Measurements from ENCODE around the gene UBE3D.

The UBE3D gene

DNA sequence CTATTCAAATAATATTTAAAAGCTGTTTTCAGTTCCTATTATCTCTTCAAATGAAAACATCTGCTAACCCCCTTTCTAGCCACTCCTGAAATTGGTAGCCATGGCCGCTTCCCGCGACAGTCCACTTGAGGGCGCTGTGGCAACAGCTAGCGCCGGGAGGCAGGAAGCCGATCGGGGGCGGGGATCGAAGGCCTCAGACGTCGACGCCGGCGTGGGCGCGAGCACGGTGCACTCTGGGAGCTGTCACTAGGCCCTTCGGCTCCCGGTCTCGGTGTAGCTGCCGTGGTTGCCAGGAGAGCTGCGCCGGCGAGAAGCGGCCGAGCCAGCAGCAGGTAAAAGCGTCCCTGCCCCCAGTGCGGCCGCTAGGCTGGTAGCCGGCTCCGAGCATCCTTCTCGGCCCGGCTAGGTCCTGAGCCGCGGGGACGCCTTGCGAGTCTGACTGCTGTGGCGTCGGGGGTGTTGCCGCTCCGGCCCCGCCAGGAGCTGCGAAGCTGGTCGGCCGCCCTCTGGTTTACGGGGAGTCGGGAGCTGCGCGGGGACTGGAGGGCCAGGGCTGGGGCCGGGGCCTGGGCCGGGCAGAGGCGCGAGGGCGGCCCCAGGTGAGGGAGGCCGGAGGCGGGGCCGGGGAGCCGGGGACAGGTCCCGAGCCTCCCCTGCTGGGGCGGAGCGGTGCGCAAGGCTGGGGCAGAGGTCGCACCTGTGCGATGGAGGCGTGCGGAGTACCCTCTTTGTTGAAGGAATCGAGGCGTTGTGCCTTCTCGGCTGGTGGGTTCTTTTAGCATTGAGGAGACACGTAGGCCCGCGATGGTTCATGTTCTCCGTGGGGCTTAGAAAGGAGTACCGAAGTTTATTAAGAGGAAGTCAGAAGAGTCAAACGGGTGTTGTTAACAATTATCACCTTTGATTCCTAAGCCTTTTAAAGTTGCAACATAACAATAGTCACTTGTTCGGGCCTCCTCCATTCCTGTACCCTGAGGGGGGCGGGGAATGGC is 2.1 kb upstream of the UBE3D start, which contains the start of gene DOP1A:
Gene DOP1A (plus strand): TSS at position 224 of the 992 bp plus-strand sequence. CDS start 29,307 bp downstream, outside the sequence.
- TF ChIP-seq FOXP2 (optimal IDR thresholded peaks at IDR 0.05; ENCODE audit: control extremely low read depth, extremely low read length, insufficient read depth) (no peak), POLR2AphosphoS5 (IDR thresholded peaks at IDR 0.05; ENCODE audit: borderline replicate concordance, low read depth, low read length) (peak; percentile 75), EZH2 (IDR thresholded peaks at IDR 0.05) (no peak)
- Histone ChIP-seq H3K27ac (no peak within 1 kb of the TSS), H3K9me3 (ENCODE audit: low read depth, low read length) (no peaks in the 10 kb centered on the region), H3K4me3 (peak within 1 kb of the TSS; percentile 79), H3K9ac (ENCODE audit: insufficient read length) (peak within 1 kb of the TSS; percentile 76), H3K36me3 (ENCODE audit: insufficient read depth, low read length) (peaks cover 6% of the 10 kb centered on the region; the same call in 1 of the 2 replicates)
- DNase-seq (ENCODE audit: low read depth, low spot score), result peak; percentile 81

DNA sequence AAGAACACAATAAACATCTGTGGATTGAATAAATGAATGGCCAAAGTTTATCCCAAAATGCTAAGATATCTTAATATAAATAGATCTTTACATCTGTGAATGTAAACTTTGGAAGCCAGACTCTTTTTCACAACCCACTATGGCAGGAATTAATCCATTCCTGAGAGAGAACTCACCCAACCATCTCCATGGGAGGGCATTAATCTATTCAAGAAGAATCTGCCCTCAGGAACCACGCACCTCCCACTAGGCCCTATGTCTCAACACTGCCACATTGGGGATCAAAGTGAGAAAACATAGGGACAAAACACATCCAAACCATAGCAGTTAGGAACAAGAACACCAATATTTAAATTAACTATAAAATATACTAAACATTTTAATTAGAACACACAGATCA is 3.4 kb downstream of the UBE3D start:
- no peak for DNase-seq (ENCODE audit: low read depth, low spot score)
- TF ChIP-seq EZH2 (IDR thresholded peaks at IDR 0.05) (no peak), POLR2AphosphoS5 (IDR thresholded peaks at IDR 0.05; ENCODE audit: borderline replicate concordance, low read depth, low read length) (0 out of 2 replicates have a peak, but pooled peaks have one; percentile 18)
- H3K4me3 ChIP-seq, result peak overlapping the region; percentile 93
- H3K27ac ChIP-seq, result peak overlapping the region; percentile 78
- H3K36me3 ChIP-seq (ENCODE audit: insufficient read depth, low read length), result peaks cover 49% of the 10 kb centered on the region
- no peak overlapping the region for H3K9ac ChIP-seq (ENCODE audit: insufficient read length)
- no peaks in the 10 kb centered on the region for H3K9me3 ChIP-seq (ENCODE audit: low read depth, low read length)

DNA sequence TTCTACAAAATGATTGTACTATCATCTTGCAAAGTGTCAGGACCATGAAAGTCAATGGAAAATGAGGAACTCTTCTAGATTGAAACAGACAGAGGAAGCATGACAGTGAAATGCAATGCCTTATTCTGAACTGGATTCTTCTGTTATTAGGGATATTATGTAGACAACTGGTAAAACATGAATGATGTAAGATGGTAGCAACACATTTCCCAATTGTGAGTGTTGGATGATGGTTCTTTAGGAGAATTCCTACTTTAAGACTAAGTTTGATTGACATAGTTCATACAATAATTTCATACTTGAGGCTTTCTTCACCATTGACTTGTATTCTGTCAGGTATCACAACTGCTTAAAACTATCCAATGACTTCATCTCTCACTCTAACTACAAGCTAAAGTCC is 4.5 kb downstream of the UBE3D start:
- H3K9me3 ChIP-seq (ENCODE audit: low read depth, low read length), result no peaks in the 10 kb centered on the region
- H3K4me3 ChIP-seq, result peak overlapping the region; percentile 93
- DNase-seq (ENCODE audit: low read depth, low spot score), result no peak
- H3K36me3 ChIP-seq (ENCODE audit: insufficient read depth, low read length), result peaks cover 60% of the 10 kb centered on the region
- H3K9ac ChIP-seq (ENCODE audit: insufficient read length), result no peak overlapping the region
- TF ChIP-seq FOXP2 (optimal IDR thresholded peaks at IDR 0.05; ENCODE audit: control extremely low read depth, extremely low read length, insufficient read depth) (no peak), POLR2AphosphoS5 (IDR thresholded peaks at IDR 0.05; ENCODE audit: borderline replicate concordance, low read depth, low read length) (no peak), EZH2 (IDR thresholded peaks at IDR 0.05) (no peak)
- H3K27ac ChIP-seq, result peak overlapping the region; percentile 78; the same call in 1 of the 2 replicates

DNA sequence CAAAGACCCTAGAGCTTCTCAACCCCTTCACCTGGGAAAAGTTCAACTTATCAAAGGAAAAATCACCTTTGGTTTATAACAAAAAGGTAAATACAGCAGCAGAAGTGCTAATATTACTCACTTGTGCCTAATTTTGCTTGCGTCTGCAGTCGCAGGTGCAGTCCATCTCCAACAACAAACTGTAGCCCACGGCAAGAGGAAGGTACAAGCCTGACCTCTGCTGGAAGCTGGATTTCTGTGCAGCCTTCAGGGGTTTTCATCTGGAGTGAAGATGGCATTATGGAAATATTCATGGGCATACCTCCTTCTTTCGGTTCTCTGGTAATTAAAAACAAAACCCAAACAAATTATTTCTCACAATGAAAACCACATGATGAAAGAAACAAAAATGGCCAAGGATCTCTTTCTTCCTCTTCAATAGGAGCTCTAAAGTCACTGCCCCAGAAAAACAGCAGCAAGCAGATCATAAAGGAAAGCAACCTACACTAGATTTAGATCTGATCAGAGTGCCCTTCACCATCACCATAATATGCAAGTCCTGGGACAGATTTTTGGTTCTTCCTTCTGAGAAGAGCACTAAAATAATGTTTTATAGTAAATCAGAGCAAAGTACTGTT is 7.8 kb downstream of the UBE3D start:
- H3K9me3 ChIP-seq (ENCODE audit: low read depth, low read length), result no peaks in the 10 kb centered on the region
- no peak for TF ChIP-seq POLR2AphosphoS5 (IDR thresholded peaks at IDR 0.05; ENCODE audit: borderline replicate concordance, low read depth, low read length)
- TF ChIP-seq FOXP2 (optimal IDR thresholded peaks at IDR 0.05; ENCODE audit: control extremely low read depth, extremely low read length, insufficient read depth), result no peak
- TF ChIP-seq EZH2 (IDR thresholded peaks at IDR 0.05), result no peak
- H3K4me3 ChIP-seq, result peak overlapping the region; percentile 36; the same call in 1 of the 2 replicates
- peak overlapping the region; percentile 87 for H3K27ac ChIP-seq
- H3K36me3 ChIP-seq (ENCODE audit: insufficient read depth, low read length), result peaks cover 76% of the 10 kb centered on the region
- peak overlapping the region; percentile 34 for H3K9ac ChIP-seq (ENCODE audit: insufficient read length)
- no peak for DNase-seq (ENCODE audit: low read depth, low spot score)

DNA sequence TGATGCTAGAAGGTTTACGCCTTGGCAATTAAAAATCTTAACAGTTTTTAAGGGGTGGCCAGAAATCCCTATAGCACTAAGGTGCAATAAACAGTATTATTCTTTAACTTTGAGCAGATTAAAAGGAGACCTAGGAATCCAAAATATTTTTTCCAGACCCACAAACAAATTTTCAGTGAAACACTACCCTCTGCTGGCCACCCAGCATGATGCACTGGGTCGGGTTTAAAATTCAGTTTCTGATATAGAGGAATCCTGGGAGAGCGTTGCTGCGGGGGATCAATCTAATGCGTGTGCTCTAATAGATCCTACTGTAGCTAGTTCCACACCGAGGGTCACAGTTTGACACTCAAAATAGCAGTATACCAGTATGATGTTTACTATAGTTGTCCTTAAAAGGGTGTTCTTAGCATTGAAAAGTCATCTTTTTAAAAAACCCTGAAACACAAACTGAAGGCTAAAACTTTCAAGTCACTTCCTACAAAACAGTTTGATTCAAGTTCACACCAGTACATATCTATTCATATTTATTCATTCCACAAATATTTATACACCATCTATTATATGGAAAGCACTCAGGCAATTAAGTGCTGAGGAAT is 10.2 kb downstream of the UBE3D start:
- Histone ChIP-seq H3K9me3 (ENCODE audit: low read depth, low read length) (no peaks in the 10 kb centered on the region), H3K4me3 (peak overlapping the region; percentile 47), H3K27ac (peak overlapping the region; percentile 87), H3K36me3 (ENCODE audit: insufficient read depth, low read length) (peaks cover 82% of the 10 kb centered on the region), H3K9ac (ENCODE audit: insufficient read length) (peak overlapping the region; percentile 59)
- no peak for DNase-seq (ENCODE audit: low read depth, low spot score)
- TF ChIP-seq FOXP2 (optimal IDR thresholded peaks at IDR 0.05; ENCODE audit: control extremely low read depth, extremely low read length, insufficient read depth), result no peak
- no peak for TF ChIP-seq EZH2 (IDR thresholded peaks at IDR 0.05)
- no peak for TF ChIP-seq POLR2AphosphoS5 (IDR thresholded peaks at IDR 0.05; ENCODE audit: borderline replicate concordance, low read depth, low read length)

DNA sequence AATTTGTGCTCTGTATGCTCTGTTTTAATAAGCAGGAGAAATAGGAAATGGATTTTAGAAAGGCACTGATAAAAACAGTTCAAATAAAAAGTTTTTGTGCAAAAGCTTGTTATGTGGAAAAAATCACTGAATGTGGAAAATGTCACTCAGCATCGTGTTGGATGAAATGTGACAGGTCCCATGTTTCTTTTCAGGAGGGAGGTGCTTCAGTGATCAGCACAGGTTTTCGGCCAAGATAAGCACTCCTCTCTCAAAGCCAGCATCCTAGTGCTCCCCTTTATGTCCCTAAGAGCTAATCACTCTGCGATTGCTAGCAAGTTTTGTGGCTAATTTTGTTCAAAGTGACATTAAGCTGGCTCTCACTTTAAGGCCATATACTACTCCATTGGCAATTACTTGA is 12.0 kb downstream of the UBE3D start:
- 0 out of 2 replicates have a peak overlapping the region, but pooled peaks have one; percentile 2 for H3K27ac ChIP-seq
- H3K4me3 ChIP-seq, result no peak overlapping the region
- TF ChIP-seq EZH2 (IDR thresholded peaks at IDR 0.05), result no peak
- no peak for TF ChIP-seq POLR2AphosphoS5 (IDR thresholded peaks at IDR 0.05; ENCODE audit: borderline replicate concordance, low read depth, low read length)
- no peak for TF ChIP-seq FOXP2 (optimal IDR thresholded peaks at IDR 0.05; ENCODE audit: control extremely low read depth, extremely low read length, insufficient read depth)
- H3K9ac ChIP-seq (ENCODE audit: insufficient read length), result no peak overlapping the region
- no peak for DNase-seq (ENCODE audit: low read depth, low spot score)
- H3K36me3 ChIP-seq (ENCODE audit: insufficient read depth, low read length), result peaks cover 82% of the 10 kb centered on the region
- no peaks in the 10 kb centered on the region for H3K9me3 ChIP-seq (ENCODE audit: low read depth, low read length)

DNA sequence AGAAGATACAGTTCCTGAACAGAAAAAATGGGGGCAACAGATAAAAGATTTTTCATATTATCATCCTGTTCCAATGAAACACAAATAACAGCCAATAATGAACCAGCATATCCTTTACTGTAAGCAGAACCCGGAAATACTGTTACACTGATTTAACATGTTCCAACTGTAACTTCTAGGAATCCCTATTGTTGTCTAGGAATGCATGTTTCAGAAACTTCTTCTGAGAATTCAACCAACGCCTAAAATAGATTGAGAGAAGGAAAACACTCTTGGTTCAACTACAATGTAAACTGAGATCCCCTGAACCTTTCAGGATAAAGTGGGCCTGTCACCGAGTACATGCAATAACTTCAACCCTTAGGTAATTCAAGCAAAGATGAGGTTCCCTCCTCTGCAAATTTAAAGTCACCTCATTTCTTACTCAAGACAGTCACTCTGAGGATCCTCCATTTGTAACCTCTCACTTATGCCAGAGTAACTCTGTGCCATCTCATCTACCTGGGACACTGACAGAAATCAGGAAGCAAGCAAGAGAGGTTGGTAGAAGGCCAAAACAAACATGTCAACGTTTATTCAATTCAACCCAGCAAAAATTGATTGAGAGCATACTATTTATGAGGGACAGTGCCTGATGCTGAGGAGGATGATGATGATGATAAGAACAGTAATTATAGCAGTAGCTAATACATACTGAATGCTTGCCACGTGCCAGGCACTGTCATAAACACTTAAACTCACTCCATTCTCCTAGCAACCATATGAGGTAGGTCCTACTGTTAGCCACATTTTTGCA is 14.1 kb downstream of the UBE3D start:
- Histone ChIP-seq H3K27ac (no peak overlapping the region), H3K9me3 (ENCODE audit: low read depth, low read length) (no peaks in the 10 kb centered on the region), H3K9ac (ENCODE audit: insufficient read length) (no peak overlapping the region), H3K36me3 (ENCODE audit: insufficient read depth, low read length) (peaks cover 79% of the 10 kb centered on the region), H3K4me3 (no peak overlapping the region)
- DNase-seq (ENCODE audit: low read depth, low spot score), result no peak
- no peak for TF ChIP-seq EZH2 (IDR thresholded peaks at IDR 0.05)
- no peak for TF ChIP-seq POLR2AphosphoS5 (IDR thresholded peaks at IDR 0.05; ENCODE audit: borderline replicate concordance, low read depth, low read length)
- no peak for TF ChIP-seq FOXP2 (optimal IDR thresholded peaks at IDR 0.05; ENCODE audit: control extremely low read depth, extremely low read length, insufficient read depth)
